Measurements from ENCODE around the gene DENND11.

Gene DENND11

GRCh38 chr7:141686670-141687069 is 15.3 kb downstream of the DENND11 start:
- no peak for TF ChIP-seq CTCF (IDR thresholded peaks at IDR 0.05; ENCODE audit: insufficient read depth, low read depth, low read length, missing control alignments)
- H3K4me3 ChIP-seq (ENCODE audit: low read length) = no peak overlapping the region
- no peak for DNase-seq (ENCODE audit: low read depth)

- H3K4me3 ChIP-seq (ENCODE audit: low read length) = no peak overlapping the region
- DNase-seq (ENCODE audit: low read depth) = no peak
- no peak for TF ChIP-seq CTCF (IDR thresholded peaks at IDR 0.05; ENCODE audit: insufficient read depth, low read depth, low read length, missing control alignments)
Measured at GRCh38 chr7:141686074-141686473, 15.9 kb downstream of the DENND11 start.

GRCh38 chr7:141685285-141686023 is 16.5 kb downstream of the DENND11 start:
- DNase-seq (ENCODE audit: low read depth) = no peak
- no peak for TF ChIP-seq CTCF (IDR thresholded peaks at IDR 0.05; ENCODE audit: insufficient read depth, low read depth, low read length, missing control alignments)
- no peak overlapping the region for H3K4me3 ChIP-seq (ENCODE audit: low read length)

GRCh38 chr7:141679014-141679413 is 23.0 kb downstream of the DENND11 start:
- DNase-seq (ENCODE audit: low read depth) = no peak
- no peak overlapping the region for H3K4me3 ChIP-seq (ENCODE audit: low read length)
- no peak for TF ChIP-seq CTCF (IDR thresholded peaks at IDR 0.05; ENCODE audit: insufficient read depth, low read depth, low read length, missing control alignments)

- no peak for TF ChIP-seq CTCF (IDR thresholded peaks at IDR 0.05; ENCODE audit: insufficient read depth, low read depth, low read length, missing control alignments)
- peak; percentile 94 for DNase-seq (ENCODE audit: low read depth)
- no peak overlapping the region for H3K4me3 ChIP-seq (ENCODE audit: low read length)
Measured at GRCh38 chr7:141676618-141677017, 25.3 kb downstream of the DENND11 start.

- no peak for TF ChIP-seq CTCF (IDR thresholded peaks at IDR 0.05; ENCODE audit: insufficient read depth, low read depth, low read length, missing control alignments)
- no peak overlapping the region for H3K4me3 ChIP-seq (ENCODE audit: low read length)
- DNase-seq (ENCODE audit: low read depth) = peak; percentile 25
Measured at GRCh38 chr7:141675436-141676215, 26.3 kb downstream of the DENND11 start.

Measured in epithelial cell of esophagus (primary cell).